ENCODE measurements around the gene RPL10. TPM values are rescaled to one million over a fixed set of nuclear protein-coding genes. Genes with fewer than 3 reads are reported as not detected.

RPL10 gene
- total and polyA plus RNA-seq, 9 of the 15 experiments (the other 6 are each of a cell fraction or from before 2014, with no cell fraction given) = 3,774 to 7,600 (median 5,014) TPM

DNA sequence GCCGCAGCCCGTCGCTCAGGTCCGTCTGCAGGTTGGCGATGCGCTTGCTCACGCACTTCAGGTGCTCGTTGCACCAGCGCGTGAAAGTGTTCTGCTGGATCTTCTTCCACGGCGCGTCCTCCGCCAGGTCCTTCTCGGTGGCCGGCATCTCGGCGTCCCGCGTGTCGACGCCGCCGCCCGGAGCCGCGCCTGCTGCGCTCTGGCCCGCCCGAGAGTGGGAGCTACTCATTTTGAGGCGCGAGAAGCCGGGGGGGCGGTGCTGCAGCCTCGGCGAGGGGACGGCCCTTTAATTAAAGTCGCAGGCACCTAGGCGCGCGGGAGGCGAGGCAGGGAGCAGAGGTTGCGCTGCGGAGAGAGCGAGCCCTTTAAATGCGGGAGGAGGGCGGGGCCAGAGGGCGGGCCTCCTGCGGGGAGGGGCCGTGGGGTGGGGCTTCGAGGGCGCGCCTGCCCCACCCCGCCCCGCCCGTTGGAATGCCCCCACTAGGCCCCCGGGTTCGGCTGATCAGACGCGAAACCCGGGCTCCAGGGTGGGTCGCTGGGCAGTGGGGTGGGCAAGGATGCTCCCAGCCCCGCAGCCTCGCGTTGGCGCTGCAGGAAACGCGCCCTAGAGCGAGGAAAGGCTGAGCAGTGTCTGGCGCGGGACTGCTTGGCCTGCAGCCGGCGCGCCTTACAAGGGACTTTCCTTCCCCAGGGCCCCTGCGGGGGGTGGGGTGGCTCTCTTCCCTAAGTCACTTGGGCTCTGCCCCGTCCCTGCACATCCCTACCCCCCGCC, 27.0 kb upstream of the RPL10 start (continued):
- TF ChIP-seq, protein P1, sequence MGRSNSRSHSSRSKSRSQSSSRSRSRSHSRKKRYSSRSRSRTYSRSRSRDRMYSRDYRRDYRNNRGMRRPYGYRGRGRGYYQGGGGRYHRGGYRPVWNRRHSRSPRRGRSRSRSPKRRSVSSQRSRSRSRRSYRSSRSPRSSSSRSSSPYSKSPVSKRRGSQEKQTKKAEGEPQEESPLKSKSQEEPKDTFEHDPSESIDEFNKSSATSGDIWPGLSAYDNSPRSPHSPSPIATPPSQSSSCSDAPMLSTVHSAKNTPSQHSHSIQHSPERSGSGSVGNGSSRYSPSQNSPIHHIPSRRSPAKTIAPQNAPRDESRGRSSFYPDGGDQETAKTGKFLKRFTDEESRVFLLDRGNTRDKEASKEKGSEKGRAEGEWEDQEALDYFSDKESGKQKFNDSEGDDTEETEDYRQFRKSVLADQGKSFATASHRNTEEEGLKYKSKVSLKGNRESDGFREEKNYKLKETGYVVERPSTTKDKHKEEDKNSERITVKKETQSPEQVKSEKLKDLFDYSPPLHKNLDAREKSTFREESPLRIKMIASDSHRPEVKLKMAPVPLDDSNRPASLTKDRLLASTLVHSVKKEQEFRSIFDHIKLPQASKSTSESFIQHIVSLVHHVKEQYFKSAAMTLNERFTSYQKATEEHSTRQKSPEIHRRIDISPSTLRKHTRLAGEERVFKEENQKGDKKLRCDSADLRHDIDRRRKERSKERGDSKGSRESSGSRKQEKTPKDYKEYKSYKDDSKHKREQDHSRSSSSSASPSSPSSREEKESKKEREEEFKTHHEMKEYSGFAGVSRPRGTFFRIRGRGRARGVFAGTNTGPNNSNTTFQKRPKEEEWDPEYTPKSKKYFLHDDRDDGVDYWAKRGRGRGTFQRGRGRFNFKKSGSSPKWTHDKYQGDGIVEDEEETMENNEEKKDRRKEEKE (IDR thresholded peaks at IDR 0.05; ENCODE audit: borderline replicate concordance in 1 of 2, control insufficient read depth in 1 of 2, low read depth in 2 of 2, low read length in 1 of 2) = no peak
- TF ChIP-seq NCOA6 (IDR thresholded peaks at IDR 0.05) (no peak), RBM17 (IDR thresholded peaks at IDR 0.05; ENCODE audit: borderline replicate concordance, low read depth, low read length) (no peak), RCOR1 (IDR thresholded peaks at IDR 0.05; ENCODE audit: borderline replicate concordance in 1 of 2, low read depth in 2 of 2, low read length in 2 of 2) (no peak), ZNF354B (CRISPR knock-in tag; IDR thresholded peaks at IDR 0.05) (no peak), ZNF184 (CRISPR knock-in tag; IDR thresholded peaks at IDR 0.05) (no peak), MEIS2 (IDR thresholded peaks at IDR 0.05; ENCODE audit: partially characterized antibody) (no peak), XRCC4 (IDR thresholded peaks at IDR 0.05; ENCODE audit: extremely low read depth, insufficient read depth, insufficient read length) (no peak), ZNF165 (CRISPR knock-in tag; IDR thresholded peaks at IDR 0.05; ENCODE audit: borderline replicate concordance) (no peak), KDM1A (IDR thresholded peaks at IDR 0.05) (no peak), MAFK (IDR thresholded peaks at IDR 0.05; ENCODE audit: low read length) (no peak), TARDBP (IDR thresholded peaks at IDR 0.05) (peak; percentile 64; the same call in 1 of the 2 replicates), SIRT6 (IDR thresholded peaks at IDR 0.05; ENCODE audit: low read depth, low read length) (no peak)
- TF ChIP-seq, protein P2, sequence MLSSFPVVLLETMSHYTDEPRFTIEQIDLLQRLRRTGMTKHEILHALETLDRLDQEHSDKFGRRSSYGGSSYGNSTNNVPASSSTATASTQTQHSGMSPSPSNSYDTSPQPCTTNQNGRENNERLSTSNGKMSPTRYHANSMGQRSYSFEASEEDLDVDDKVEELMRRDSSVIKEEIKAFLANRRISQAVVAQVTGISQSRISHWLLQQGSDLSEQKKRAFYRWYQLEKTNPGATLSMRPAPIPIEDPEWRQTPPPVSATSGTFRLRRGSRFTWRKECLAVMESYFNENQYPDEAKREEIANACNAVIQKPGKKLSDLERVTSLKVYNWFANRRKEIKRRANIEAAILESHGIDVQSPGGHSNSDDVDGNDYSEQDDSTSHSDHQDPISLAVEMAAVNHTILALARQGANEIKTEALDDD (IDR thresholded peaks at IDR 0.05) = no peak
- TF ChIP-seq, protein P3, sequence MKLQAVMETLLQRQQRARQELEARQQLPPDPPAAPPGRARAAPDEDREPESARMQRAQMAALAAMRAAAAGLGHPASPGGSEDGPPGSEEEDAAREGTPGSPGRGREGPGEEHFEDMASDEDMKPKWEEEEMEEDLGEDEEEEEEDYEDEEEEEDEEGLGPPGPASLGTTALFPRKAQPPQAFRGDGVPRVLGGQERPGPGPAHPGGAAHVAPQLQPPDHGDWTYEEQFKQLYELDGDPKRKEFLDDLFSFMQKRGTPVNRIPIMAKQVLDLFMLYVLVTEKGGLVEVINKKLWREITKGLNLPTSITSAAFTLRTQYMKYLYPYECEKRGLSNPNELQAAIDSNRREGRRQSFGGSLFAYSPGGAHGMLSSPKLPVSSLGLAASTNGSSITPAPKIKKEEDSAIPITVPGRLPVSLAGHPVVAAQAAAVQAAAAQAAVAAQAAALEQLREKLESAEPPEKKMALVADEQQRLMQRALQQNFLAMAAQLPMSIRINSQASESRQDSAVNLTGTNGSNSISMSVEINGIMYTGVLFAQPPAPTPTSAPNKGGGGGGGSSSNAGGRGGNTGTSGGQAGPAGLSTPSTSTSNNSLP (IDR thresholded peaks at IDR 0.05; ENCODE audit: borderline replicate concordance, low read depth, low read length) = no peak
- TF ChIP-seq, protein P4, sequence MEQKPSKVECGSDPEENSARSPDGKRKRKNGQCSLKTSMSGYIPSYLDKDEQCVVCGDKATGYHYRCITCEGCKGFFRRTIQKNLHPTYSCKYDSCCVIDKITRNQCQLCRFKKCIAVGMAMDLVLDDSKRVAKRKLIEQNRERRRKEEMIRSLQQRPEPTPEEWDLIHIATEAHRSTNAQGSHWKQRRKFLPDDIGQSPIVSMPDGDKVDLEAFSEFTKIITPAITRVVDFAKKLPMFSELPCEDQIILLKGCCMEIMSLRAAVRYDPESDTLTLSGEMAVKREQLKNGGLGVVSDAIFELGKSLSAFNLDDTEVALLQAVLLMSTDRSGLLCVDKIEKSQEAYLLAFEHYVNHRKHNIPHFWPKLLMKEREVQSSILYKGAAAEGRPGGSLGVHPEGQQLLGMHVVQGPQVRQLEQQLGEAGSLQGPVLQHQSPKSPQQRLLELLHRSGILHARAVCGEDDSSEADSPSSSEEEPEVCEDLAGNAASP (IDR thresholded peaks at IDR 0.05) = no peak
- TF ChIP-seq, protein P5, sequence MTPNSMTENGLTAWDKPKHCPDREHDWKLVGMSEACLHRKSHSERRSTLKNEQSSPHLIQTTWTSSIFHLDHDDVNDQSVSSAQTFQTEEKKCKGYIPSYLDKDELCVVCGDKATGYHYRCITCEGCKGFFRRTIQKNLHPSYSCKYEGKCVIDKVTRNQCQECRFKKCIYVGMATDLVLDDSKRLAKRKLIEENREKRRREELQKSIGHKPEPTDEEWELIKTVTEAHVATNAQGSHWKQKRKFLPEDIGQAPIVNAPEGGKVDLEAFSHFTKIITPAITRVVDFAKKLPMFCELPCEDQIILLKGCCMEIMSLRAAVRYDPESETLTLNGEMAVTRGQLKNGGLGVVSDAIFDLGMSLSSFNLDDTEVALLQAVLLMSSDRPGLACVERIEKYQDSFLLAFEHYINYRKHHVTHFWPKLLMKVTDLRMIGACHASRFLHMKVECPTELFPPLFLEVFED (CRISPR knock-in tag; conservative IDR thresholded peaks at IDR 0.05) = no peak
- TF ChIP-seq, protein P6, sequence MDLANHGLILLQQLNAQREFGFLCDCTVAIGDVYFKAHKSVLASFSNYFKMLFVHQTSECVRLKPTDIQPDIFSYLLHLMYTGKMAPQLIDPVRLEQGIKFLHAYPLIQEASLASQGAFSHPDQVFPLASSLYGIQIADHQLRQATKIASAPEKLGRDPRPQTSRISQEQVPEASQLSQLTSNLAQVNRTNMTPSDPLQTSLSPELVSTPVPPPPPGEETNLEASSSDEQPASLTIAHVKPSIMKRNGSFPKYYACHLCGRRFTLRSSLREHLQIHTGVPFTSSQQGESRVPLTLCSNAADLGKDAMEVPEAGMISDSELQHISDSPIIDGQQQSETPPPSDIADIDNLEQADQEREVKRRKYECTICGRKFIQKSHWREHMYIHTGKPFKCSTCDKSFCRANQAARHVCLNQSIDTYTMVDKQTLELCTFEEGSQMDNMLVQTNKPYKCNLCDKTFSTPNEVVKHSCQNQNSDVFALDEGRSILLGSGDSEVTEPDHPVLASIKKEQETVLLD (IDR thresholded peaks at IDR 0.05) = 0 out of 2 replicates have a peak, but pooled peaks have one; percentile 22

All from K562 (cell line).